HL-60 (cell line): ENCODE measurements around the gene ESRRB.

Experiments
- CTCF ChIP-seq: IDR thresholded peaks from one replicate; pipeline ENCODE4 v1.5.1; 2011; ENCODE audit warnings: low read length, control low read depth, inconsistent platforms; ENCODE audit not compliant: insufficient read depth
- GABPA ChIP-seq: IDR thresholded peaks from 2 replicates; pipeline ENCODE4 v1.6.1; 2012; ENCODE audit warnings: low read depth
- POLR2AphosphoS5 ChIP-seq: IDR thresholded peaks from 2 replicates; pipeline ENCODE4 v1.6.1; 2012; ENCODE audit warnings: low read depth
- REST ChIP-seq: IDR thresholded peaks from 2 replicates; pipeline ENCODE4 v1.6.1; 2012; ENCODE audit warnings: low read depth; ENCODE audit not compliant: insufficient replicate concordance

GRCh38 chr14:76541594-76542219, 165.8 kb downstream of the ESRRB start:
- TF ChIP-seq CTCF (no peak), REST (no peak), GABPA (no peak), POLR2AphosphoS5 (no peak)
